ENCODE measurements around the gene GALK1. TPM values are rescaled to one million over a fixed set of nuclear protein-coding genes. Genes with fewer than 3 reads are reported as not detected.

GALK1 gene
- total RNA-seq, 1 donor from 2014 or later = 101 TPM

DNA sequence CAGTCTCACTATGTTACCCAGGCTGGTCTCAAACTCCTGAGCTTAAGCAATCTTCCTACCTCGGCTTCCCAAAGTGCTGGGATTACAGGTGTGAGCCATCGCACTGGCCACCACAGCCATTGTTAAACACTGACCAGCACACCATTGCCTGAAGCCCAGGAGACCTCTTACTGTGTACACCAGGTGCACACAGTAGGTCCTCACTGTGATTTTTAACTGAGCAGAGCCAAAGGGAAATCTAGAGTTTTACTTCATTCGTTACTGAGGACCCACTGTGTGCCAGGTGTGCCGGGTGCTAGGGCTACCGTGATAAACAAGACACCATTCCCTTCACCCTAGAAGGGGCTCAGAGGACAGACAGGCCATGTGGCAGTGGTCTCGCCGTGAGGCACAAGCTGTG lies 39.5 kb downstream of the GALK1 start:
- no peak for DNase-seq (ENCODE audit: low read depth in 2 of 2)

DNA sequence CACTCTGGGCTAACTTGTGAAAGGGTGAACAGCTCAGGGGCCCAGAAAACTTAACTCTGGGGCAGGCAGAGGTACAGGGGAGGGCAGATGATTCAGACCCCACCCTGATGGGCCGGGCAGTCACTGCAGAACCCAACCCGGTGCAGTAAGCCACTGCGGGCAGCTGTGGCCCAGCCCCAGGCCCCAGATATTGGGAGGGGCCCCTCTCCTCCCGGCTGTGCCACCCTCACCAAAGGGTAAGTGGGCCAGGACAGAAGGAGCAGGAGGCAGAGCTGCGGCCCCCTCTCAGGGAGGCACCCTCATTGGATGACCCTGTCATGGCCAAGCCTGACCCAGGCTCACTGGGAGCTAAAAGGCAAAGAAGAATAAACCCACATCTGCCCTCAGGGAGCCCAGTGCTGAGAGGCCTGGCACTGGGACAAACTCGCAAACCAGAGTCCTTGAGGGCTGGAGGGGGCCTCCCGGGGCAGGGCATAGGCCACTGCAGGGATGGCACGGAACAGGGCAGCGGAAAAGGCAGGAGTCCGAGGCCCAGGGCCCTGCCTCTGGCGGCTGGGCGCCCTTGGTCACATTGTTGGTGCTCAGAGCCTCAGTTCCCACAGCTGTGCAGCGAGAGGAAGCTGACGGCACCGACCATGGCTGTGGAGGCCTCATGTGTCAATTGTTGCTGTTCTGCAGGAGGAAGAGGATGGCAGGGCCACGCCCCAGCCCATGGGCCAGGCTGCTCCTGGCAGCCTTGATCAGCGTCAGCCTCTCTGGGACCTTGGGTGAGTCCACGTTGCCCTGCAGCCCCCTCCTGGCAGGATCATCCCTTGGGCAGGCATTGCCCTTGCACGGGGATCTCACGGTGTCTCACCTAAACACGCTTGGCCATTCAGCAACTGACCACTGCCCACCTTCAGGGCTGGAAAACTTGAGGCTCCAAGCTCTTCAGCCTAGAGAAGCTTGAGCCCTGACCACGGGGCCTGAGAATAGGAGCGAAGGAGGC lies 40.7 kb downstream of the GALK1 start:
- no peak for DNase-seq (ENCODE audit: low read depth in 2 of 2)

DNA sequence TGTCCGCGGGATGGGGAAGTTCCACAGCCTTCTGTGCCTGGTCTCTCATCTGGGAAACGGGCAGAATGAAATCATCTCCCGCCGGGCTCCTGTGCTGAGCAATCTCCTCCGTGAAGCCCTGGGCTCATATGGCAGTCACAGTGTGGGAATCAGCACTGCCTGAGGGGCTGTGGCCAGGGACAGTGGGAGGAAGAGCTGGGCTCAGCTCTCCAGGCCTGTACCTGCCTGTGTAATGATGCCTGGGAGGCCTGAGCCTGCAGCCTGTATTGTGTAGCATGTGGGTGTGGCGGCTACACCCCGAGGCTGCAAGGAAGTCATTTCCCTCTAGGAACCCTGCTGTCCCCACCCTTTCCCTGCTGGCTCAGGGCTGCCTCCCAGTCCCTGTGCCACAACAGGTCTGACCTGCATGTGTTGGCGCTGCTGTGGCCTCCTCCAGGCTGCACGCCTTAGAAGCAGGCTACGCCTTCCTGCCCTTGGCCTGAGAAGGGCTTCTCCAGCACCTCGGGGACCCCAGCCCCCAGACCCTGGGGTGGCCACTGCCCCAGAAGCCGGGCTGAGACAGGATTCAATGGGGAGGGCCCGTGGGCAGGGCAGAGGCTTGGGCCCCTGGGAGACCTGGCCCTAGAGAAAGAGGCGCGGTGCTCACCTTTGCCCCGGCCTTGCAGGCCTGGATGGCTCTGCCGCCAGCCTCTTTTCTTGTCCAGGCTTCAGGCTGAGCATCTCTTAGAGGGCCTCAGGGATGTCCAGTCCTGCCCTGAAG lies 41.6 kb downstream of the GALK1 start:
- peak; percentile 36 to 50 for DNase-seq (ENCODE audit: low read depth in 2 of 2)

DNA sequence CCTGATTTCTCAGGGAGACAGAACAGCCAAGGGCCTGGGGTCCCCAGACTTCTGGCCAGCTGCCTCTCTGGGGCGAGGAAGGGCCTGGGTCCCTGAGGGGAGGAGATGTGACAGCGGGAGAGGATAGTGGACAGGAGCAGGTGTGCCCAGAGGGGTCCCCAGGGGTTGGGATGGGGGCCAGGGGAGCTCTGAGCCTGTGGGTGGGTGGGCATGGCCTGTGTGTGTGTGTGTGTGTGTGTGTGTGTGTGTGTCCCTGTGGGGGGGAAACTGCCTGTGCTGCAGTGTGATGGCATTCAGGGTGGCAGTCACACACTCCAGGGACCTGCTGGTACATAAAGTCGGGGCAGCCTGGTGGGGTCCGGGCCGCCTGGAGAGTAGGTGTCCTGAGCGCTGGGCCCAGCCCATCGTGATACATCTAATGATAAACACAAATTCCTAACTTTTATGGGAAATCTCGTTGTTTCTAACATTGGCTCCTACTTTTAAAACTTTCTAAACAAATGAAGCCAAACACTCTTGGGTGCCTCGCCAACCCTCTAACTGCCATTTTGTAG lies 42.4 kb downstream of the GALK1 start:
- no peak for DNase-seq (ENCODE audit: low read depth in 2 of 2)

DNA sequence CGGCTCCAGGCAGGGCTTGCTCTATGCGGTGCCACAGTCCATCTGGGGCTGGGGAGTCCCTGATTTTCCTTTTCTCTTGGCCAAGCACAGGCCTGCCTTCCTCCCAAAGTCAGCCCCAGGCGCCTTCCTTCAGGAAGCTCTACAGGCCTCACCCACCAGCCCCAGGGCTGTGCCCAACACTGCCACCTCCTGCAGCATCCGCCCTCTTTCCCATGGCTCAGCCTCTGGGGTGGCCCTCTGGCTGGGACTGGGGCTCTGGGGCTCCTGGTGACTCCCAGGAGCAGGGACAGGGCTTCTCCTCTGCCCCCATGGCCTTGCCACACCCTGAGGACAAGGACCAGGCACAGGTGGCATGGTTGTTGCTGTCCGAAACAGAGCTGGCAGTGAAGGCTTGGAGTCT lies 42.9 kb downstream of the GALK1 start:
- DNase-seq (ENCODE audit: low read depth in 2 of 2) = no peak

DNA sequence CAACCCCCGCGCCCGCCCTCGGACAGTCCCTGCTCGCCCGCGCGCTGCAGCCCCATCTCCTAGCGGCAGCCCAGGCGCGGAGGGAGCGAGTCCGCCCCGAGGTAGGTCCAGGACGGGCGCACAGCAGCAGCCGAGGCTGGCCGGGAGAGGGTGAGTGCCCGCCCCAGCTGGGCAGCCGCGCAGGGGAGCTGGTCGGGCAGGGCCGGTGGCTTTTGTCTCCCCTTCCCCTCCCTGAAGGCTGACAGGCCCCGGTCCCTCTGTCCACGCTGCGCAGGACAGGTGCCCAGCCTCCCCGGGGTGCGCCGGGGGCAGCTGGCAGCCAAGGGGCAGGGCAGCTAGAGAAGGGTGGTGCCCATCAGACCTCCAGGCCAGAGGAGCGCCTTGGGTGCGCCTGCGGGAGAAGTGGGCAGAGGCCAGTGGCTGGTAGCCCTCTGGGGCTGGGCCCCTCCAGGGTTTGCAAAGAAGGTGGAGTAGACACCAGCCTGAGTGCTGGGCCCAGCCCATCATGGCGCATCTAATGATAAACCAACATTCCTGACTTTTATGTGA lies 43.5 kb downstream of the GALK1 start:
- DNase-seq (ENCODE audit: low read depth in 2 of 2) = peak in 1 of 2 donors; percentile 52

DNA sequence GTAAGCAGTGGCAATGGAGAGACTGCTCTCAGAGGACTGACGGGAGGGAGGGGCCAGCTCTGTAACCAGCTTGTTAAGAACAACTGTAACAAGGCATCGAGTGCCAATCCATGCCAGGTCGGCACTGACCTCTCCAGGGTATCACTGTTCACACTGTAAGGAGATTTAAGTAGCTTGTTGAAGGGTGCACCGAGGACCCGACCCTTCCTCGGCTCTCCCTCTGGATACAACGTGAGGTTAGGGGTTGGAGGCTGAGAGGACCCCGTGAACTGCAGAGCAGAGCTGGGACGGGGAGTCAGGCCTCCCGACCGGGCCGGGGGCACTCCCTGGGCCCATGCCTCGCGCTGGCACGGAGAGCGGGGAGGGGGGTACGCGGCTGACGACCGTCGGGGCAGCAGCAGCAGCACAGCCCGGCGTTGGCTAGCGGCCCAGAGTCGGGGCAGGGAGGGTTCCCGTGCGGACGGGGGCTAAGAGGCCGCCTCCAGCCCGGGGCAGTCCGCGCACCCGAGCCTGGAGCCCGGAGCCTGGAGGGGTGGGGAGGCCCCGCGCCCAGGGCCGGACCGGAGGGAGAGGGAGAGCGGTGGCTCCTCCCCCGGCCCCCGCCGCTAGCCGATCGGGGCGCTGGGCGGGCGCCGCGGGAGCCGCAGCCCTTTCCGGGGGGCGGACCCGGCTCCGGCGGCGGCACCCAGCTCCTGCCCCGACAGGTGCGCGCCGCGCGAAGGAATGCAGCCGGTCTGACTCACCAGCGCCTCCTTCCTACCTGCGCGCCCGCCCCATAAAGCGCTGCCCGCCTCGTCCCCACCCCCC lies 44.1 kb downstream of the GALK1 start, which contains the start of gene ITGB4:
Gene ITGB4, plus strand, starts transcription at position 804 of the 807 bp plus-strand sequence. CDS start 3,245 bp downstream, outside the sequence.
- peak; percentile 17 to 48 for DNase-seq (ENCODE audit: low read depth in 2 of 2)

DNA sequence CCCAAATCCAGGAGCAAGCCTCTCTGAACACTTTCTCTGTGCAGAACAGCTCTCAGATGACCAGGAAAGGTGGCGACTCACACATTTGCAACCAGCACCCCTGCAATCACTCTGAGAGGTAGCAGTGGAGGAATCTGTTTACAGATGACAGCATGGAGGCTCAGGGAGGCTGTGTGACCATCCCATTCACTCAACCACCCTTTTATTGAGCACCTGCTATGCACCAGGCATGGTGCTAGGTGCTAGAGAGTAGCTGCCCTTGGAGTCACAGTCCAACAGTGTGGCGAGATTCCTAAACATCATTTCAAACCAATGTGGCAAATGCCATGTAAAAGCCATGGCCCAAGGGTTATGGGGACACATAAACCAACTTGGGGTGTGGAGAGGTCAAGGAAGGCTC lies 45.3 kb downstream of the GALK1 start:
- DNase-seq (ENCODE audit: low read depth in 2 of 2) = no peak

DNA sequence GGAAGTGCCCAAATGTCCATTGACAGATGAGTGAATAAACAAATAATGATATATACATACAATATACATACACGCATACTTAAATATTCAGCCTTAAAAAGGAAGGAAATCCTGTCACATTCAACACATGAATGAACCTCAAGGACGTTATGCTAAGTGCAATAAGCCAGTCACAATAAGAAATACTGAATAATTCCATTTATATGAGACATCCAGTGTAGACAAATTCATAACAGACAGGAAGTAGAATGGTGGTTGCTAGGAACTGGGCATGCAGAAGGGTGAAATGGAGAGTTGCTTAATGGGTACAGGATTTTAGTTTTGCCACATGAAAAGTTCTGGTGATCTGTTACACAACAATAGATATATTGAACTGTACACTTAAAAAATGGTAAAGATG lies 52.5 kb downstream of the GALK1 start:
- DNase-seq (ENCODE audit: low read depth in 2 of 2) = no peak

Other genes starting within 250 kb of the GALK1 start
- gene CASKIN2, start 249.7 kb downstream of the GALK1 start, total RNA-seq = 7.0 and 11.5 TPM in 2 replicates
- gene TSEN54, start 248.7 kb downstream of the GALK1 start, total RNA-seq = 7.4 and 8.9 TPM in 2 replicates
- gene LLGL2, start 239.5 kb downstream of the GALK1 start, total RNA-seq = 8.3 and 14.7 TPM in 2 replicates
- gene MYO15B, start 177.4 kb downstream of the GALK1 start, total RNA-seq = 3.3 and 20.2 TPM in 2 replicates
- gene SMIM5, start 131.8 kb downstream of the GALK1 start, total RNA-seq = not detected in 2 replicates
- 9.6 and 15.7 TPM in 2 replicates for gene RECQL5, start 98.0 kb downstream of the GALK1 start, total RNA-seq
- gene SAP30BP, start 97.9 kb downstream of the GALK1 start, total RNA-seq = 36.8 and 43.7 TPM in 2 replicates
- gene ITGB4, start 43.7 kb downstream of the GALK1 start, total RNA-seq = 17.7 and 29.0 TPM in 2 replicates
- 5.2 and 9.1 TPM in 2 replicates for gene UNK, start 19.6 kb upstream of the GALK1 start, total RNA-seq
- gene UNC13D, start 79.2 kb upstream of the GALK1 start, total RNA-seq = 3.8 and 5.2 TPM in 2 replicates
- gene WBP2, start 90.1 kb upstream of the GALK1 start, total RNA-seq = 19.4 and 24.4 TPM in 2 replicates
- gene TRIM47, start 113.4 kb upstream of the GALK1 start, total RNA-seq = 42.7 and 56.9 TPM in 2 replicates
- gene TRIM65, start 131.8 kb upstream of the GALK1 start, total RNA-seq = 16.3 and 17.7 TPM in 2 replicates
- 26.8 and 28.2 TPM in 2 replicates for gene MRPL38, start 139.7 kb upstream of the GALK1 start, total RNA-seq
- 3.1 and 3.8 TPM in 2 replicates for gene FBF1, start 175.8 kb upstream of the GALK1 start, total RNA-seq
- gene ACOX1, start 214.0 kb upstream of the GALK1 start, total RNA-seq = 35.7 and 50.2 TPM in 2 replicates
- 16.1 and 20.0 TPM in 2 replicates for gene TEN1, start 214.0 kb upstream of the GALK1 start, total RNA-seq
- gene CDK3, start 235.7 kb upstream of the GALK1 start, total RNA-seq = 0.22 and 0.79 TPM in 2 replicates

Data from lung microvascular endothelial cell (primary cell).